ENCODE data around the gene FHAD1.

FHAD1 gene

DNA sequence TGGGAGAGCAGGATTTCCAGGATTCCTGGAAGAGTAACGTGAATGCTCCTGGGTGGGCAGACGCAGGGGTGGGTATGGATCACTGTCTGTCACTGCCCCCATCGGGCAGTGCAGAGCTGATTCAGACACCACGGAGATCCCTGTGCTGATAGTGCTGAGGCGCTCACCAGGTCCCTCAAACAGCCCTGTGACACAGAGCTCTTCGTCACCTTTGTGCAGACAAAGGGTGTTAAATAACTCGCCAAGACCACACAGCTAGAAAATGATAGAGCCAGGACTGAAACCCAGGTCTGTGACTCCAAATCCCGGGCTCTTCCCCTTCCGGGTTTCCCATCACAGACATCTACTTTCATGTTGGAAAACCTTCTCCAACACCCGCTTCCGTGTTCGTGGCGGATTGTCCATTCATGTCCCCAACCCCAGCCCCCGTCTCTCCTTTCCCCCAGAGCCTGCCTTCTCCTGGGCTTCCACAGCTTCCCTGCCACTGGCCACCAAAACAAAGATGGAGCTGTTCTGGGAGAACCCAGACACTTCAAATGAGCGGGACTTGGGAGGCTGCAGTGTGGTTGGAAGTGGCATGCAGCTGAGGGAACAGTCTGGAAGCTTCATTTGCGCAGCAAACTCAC, 165.3 kb downstream of the FHAD1 start:
- H3K4me3 Mint-ChIP-seq = peak overlapping the region; percentile 95
- H3K9me3 Mint-ChIP-seq = no peaks in the 10 kb centered on the region
- no peaks in the 10 kb centered on the region for H3K27me3 Mint-ChIP-seq
- peaks cover 8% of the 10 kb centered on the region for H3K36me3 Mint-ChIP-seq
- H3K4me1 Mint-ChIP-seq = peaks cover 75% of the 10 kb centered on the region
- ATAC-seq = no peak
- H3K27ac Mint-ChIP-seq = peak overlapping the region; percentile 88

DNA sequence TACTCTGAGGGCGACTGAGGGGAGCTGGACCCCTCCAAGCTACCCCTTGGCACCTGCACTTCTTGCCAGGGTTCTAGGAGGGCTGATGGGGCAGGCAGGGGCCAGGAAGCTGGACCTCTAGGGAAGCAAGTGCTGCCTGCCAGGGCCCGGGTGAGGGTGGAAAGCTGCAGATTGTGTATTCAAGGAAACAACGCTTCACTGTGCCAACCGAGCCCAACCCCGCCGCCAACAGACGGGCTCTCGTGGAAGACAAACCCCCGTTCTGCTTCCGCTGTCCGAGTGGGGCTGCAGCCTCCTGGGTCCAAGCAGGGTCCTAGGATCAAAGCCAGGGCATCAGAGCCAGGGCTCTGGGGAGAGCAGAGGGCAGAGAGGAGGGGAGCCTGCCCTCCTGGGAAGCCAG, 165.8 kb downstream of the FHAD1 start:
- H3K36me3 Mint-ChIP-seq = peaks cover 8% of the 10 kb centered on the region
- ATAC-seq = no peak
- H3K27ac Mint-ChIP-seq = peak overlapping the region; percentile 88
- H3K27me3 Mint-ChIP-seq = no peaks in the 10 kb centered on the region
- H3K4me3 Mint-ChIP-seq = no peak overlapping the region
- no peaks in the 10 kb centered on the region for H3K9me3 Mint-ChIP-seq
- H3K4me1 Mint-ChIP-seq = peaks cover 81% of the 10 kb centered on the region

DNA sequence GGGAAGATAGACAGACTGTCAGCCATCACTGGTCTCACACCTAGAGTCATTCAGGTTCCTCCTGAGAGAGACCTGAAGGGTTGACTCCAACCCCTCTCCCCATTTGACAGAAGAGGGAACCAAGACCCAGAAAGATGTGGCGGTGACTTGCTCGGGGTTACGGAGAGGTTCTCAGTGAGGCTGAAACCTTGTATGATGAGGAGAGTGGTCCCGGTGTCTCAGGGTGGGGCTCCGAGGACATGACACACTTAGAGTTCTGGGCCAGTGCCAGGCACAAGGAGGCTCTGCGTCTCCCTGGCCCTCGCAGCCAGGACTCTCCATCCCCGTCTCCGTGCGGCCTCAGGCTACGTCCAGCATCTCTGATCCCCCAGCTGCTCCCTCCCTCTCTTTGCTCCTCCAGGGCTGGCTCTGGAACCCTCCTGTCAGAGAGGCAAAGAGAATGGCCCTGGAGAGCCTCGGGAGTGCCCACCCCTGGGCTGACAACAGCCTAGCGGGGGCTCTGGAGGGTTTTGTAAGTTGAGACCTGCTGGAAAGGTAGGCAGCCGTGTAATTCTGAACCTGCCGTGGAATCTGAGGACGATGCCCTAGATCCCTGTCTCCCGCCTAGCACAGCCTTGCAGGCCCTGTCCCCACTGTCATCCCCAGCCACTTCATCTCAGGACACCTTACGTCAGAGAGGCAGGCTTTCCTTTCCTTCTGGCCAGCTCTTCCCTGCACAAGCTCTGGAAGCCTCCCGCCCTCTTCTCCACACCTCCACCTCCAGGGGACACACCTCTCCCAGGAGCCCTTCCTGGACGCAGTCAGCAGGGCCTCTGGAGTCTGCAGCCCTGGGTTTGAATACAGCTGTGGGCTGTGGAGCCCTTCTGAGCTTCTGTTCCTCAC, 166.8 kb downstream of the FHAD1 start:
- no peaks in the 10 kb centered on the region for H3K9me3 Mint-ChIP-seq
- peaks cover 82% of the 10 kb centered on the region for H3K4me1 Mint-ChIP-seq
- H3K36me3 Mint-ChIP-seq = peaks cover 8% of the 10 kb centered on the region
- H3K27me3 Mint-ChIP-seq = no peaks in the 10 kb centered on the region
- H3K27ac Mint-ChIP-seq = peak overlapping the region; percentile 88
- ATAC-seq = no peak
- no peak overlapping the region for H3K4me3 Mint-ChIP-seq

DNA sequence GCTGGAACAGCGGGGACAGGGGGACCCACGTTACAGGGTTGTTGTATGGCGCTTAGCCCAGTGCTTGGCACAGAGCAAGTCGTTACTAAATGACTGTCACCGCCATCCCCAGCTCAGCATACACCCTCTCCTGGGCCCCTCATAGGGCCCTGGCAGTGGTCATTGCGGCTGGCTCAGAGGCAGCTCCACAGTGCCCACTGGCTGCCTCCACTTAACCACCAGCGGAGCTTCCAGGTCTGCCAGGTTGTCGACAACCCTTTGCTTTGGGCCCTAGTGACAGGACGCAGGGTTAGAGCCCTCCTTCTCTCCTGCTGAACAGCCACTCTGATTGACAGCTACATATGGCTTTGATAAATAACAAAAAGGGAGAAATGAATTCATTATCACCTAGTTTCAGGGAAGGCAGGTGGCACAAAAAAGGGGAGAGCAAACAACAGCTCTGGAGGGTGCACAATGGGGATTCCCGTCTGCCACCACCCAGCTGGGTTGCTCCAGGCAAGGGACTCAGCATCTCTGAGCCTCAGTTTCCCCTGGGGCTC, 167.5 kb downstream of the FHAD1 start:
- Mint-ChIP-seq H3K4me3 (no peak overlapping the region), H3K9me3 (no peaks in the 10 kb centered on the region), H3K27me3 (no peaks in the 10 kb centered on the region), H3K36me3 (peaks cover 8% of the 10 kb centered on the region), H3K27ac (no peak overlapping the region), H3K4me1 (peaks cover 76% of the 10 kb centered on the region)
- no peak for ATAC-seq

DNA sequence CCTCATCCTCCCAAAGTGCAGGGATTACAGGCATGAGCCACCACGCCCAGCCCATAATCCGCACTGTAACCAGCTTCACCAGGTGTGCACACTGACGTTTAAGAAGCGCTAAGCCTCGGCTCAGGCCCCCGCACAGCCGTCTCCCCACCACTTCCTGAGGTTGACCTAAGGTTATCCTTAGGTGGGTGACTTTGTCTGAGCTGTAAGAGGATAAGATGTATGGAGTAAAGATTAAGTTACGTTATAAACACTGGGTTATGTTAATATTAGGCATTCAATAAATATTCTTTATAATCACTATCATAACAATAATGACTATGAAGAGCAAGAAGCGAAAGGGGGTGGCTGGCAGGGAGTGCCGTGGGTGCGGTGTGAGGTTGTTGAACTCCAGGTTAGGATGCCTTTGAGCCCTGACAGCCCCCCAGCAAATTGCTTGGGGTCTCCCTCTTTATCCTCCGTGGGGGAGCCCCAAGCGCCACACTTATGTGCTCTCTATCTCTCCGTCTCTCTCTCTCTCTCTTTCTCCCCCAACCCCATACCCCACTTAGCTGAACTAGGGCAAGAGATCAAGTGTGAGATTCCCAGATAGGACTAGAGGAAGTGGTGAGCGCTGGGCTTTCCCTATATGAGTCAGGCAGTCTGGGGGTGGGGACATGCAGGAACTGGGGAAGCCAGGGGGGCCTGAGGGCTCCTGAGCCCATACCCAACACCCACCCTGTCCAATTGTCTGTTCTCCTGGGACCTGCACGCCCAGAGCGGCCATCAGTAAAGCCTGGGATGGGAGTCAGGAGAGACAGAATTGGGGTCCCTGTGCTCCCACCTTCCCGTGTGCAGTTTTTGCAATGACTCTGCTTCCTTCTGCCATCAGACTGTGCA, 170.3 kb downstream of the FHAD1 start:
- Mint-ChIP-seq H3K4me1 (peaks cover 72% of the 10 kb centered on the region), H3K36me3 (peaks cover 25% of the 10 kb centered on the region)
- peak; percentile 71 for ATAC-seq

DNA sequence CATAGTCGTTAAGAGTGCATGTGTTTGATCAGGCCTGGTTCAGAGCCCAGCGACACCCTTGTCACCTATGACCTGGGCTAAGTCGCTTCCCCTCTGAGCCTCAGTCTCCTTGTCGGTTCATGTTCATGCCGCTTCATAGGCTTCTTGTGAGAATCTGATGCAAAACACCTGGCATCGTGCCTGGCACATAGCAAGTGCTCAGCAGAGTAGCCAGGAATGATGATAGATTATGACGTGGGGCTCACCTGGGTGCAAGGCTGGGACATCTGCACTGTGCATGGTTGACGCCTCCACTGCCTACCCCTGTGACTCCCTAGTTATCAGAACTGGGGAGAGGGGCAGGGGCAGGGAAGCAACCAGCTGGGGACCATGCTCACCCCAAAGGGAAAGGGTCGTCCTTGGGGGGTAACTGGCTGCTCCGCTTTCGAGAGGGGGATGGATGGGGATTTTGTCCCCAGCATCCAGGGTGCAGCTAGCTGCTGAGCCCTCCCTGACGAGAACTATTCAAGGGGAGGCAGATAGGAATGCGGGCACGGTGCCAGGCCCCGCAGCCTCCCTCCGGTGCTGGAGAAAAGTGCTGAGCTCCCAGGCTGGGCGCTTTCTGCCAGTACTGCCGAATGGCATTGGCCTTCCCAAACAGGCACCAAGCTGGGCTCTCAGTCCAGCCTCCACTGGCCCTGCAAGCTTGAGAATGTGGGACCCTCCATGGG, 171.9 kb downstream of the FHAD1 start:
- Mint-ChIP-seq H3K27me3 (no peaks in the 10 kb centered on the region), H3K27ac (peak overlapping the region; percentile 10), H3K36me3 (peaks cover 18% of the 10 kb centered on the region), H3K4me3 (no peak overlapping the region), H3K9me3 (no peaks in the 10 kb centered on the region), H3K4me1 (peaks cover 57% of the 10 kb centered on the region)
- ATAC-seq = no peak

More for the DNA sequence above, 170.3 kb downstream of the FHAD1 start:
- peak overlapping the region; percentile 82 for H3K27ac Mint-ChIP-seq
- no peaks in the 10 kb centered on the region for H3K9me3 Mint-ChIP-seq
- peak overlapping the region; percentile 45 for H3K4me3 Mint-ChIP-seq
- H3K27me3 Mint-ChIP-seq = no peaks in the 10 kb centered on the region

DNA sequence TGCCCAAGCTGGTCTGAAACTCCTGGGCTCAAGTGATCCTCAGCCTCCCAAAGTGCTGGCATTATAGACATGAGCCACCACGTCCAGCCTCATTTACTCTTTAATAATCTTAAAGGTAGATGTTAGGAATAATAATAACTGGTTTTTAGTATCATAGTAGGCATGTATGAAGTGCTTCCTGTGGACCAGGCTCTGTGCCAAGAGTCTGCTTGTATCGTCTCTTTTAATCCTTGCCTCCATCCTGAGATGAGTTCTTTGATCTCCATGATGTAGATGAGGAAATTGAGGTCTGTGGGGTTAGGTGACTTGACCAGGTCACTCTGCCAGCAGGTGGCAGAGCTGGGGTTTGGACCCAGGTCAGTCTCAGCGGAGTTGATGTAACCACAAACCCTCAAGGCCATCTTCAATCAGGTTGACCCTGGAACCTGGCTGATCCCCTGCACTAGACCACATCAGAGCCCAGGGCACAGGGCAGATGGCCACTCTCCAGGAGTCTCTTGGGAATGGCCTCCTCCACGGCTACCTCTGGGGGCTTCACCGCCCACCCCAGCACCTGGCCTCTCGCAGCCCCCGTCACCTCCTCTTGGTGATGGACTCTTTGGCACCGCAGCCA, 173.9 kb downstream of the FHAD1 start:
- Mint-ChIP-seq H3K36me3 (peaks cover 30% of the 10 kb centered on the region), H3K9me3 (no peaks in the 10 kb centered on the region), H3K27ac (no peak overlapping the region), H3K4me1 (peaks cover 46% of the 10 kb centered on the region), H3K27me3 (no peaks in the 10 kb centered on the region), H3K4me3 (no peak overlapping the region)
- no peak for ATAC-seq

DNA sequence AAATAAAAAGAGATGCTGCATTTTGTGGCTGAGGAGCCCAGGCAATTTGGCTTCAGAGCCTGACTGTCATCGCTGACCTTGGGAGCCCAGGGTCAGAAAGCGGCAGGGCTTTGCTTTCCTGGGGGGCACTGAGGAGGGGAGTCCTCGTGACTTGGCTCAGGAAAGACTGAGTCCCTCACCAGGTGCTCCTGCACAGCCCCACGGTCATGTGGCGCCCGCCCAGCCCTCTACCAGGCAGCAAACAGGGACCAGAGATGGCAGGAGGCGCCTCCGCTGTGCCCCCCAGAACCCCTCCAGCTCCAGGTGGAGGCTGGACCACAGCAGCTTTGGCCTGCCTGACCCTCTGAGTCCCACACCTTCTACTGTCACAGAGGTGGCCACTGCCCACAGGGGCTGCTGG, 175.8 kb downstream of the FHAD1 start:
- peaks cover 27% of the 10 kb centered on the region for H3K4me1 Mint-ChIP-seq
- H3K27ac Mint-ChIP-seq = peak overlapping the region; percentile 37
- no peaks in the 10 kb centered on the region for H3K27me3 Mint-ChIP-seq
- H3K9me3 Mint-ChIP-seq = no peaks in the 10 kb centered on the region
- no peak for ATAC-seq
- peaks cover 49% of the 10 kb centered on the region for H3K36me3 Mint-ChIP-seq
- H3K4me3 Mint-ChIP-seq = no peak overlapping the region

DNA sequence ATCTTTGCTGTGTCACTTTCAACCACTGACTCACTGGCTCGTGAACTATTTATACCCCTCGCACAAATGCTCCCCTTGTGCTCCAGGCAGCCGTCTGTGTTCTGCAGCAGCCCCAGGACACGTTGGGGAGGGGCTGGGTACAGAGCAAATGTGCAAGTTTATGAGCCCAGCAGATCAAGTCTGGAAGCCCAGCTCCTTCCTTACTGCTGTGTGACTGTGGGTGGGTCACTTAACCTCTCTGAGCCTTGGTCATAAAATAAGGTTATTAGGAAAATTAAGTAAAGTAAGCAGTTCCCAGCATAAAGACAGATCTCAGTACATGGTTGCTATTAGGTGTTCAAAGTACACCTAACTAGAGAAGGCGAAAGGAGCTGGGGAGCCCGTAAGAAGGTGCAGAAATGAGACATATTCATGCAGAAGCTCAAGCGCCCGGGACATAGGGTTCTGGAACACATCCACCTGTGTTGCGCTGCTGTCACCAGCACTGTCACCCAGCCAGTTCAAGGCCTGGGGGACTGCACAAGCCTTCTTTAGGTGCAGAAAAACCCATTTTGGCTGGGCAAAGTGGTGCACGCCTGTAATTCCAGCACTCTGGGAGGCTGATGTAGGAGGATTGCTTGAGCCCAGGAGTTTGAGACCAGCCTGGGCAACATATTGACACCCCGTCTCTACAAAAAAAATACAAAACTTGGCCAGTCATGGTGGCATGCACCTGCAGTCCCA, 176.5 kb downstream of the FHAD1 start:
- H3K27me3 Mint-ChIP-seq = no peaks in the 10 kb centered on the region
- no peaks in the 10 kb centered on the region for H3K9me3 Mint-ChIP-seq
- H3K4me1 Mint-ChIP-seq = peaks cover 26% of the 10 kb centered on the region
- peak overlapping the region; percentile 37 for H3K27ac Mint-ChIP-seq
- no peak for ATAC-seq
- peaks cover 55% of the 10 kb centered on the region for H3K36me3 Mint-ChIP-seq
- no peak overlapping the region for H3K4me3 Mint-ChIP-seq

DNA sequence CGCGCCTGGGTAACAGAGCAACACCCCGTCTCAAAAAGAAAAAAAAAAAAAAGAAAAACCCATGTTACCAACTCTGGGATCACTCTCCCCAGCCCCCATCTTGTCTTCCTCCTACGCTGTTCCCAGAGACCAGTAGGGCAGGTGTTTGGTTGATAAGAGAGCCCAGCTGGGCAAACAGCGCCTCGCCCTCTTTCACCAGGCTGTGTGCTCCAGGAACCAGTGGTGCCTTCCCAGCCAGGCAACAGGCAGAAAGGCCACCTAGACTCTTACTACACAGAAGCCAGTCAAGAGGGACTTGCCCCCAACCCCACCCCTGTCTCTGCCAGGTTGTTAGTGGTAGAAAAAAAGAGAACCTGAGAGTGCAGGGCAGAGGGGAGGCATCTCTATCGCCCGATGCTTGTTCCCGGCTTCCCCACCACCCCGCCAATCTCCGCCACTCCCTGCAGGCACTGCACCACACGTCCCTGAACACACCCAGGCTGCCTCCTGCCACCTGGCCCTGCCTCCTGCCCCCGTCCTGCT, 177.2 kb downstream of the FHAD1 start:
- H3K27me3 Mint-ChIP-seq = no peaks in the 10 kb centered on the region
- H3K27ac Mint-ChIP-seq = peak overlapping the region; percentile 25
- H3K9me3 Mint-ChIP-seq = no peaks in the 10 kb centered on the region
- peaks cover 57% of the 10 kb centered on the region for H3K36me3 Mint-ChIP-seq
- no peak overlapping the region for H3K4me3 Mint-ChIP-seq
- no peak for ATAC-seq
- peaks cover 26% of the 10 kb centered on the region for H3K4me1 Mint-ChIP-seq

DNA sequence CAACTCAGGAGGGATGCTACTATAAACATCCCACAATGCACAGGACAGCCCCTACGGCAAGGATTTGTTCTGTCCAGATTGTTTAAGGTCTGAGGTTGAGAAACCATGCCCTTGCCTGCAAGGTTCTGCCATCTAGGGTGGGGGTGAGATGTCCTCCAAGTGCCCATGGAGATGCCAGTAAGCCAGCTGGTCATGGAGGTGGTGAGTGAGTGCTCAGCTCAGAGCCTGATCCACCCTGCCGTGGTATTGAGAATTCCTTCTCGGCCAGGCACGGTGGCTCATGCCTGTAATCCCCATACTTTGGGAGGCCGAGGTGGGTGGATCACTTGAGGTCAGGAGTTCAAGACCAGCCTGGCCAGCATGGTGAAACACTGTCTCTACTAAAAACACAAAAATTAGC, 178.0 kb downstream of the FHAD1 start:
- Mint-ChIP-seq H3K9me3 (no peaks in the 10 kb centered on the region), H3K36me3 (peaks cover 53% of the 10 kb centered on the region), H3K27me3 (no peaks in the 10 kb centered on the region), H3K27ac (peak overlapping the region; percentile 25), H3K4me1 (peaks cover 21% of the 10 kb centered on the region), H3K4me3 (no peak overlapping the region)
- no peak for ATAC-seq

DNA sequence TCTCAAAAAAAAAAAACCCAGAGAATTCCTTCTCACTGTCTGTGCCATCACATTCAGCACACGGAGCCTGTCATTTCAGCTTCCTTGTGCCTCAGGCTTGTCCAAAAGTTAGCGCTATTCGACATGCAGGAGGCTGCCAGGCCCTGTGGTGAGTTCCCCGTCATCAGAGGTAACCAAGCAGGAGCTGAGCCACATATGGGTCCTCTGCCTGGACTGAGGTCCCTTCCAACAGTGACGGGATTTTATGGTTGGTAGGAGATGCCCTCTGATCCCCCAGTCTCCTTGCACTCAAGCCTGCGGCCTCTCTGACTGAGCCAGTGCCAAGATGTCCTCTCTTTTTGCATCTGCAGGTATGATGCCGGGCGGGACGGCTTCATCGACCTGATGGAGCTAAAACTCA, 178.5 kb downstream of the FHAD1 start:
- Mint-ChIP-seq H3K27ac (peak overlapping the region; percentile 8), H3K36me3 (peaks cover 50% of the 10 kb centered on the region), H3K27me3 (no peaks in the 10 kb centered on the region), H3K4me1 (peaks cover 21% of the 10 kb centered on the region), H3K4me3 (no peak overlapping the region), H3K9me3 (no peaks in the 10 kb centered on the region)
- ATAC-seq = no peak

DNA sequence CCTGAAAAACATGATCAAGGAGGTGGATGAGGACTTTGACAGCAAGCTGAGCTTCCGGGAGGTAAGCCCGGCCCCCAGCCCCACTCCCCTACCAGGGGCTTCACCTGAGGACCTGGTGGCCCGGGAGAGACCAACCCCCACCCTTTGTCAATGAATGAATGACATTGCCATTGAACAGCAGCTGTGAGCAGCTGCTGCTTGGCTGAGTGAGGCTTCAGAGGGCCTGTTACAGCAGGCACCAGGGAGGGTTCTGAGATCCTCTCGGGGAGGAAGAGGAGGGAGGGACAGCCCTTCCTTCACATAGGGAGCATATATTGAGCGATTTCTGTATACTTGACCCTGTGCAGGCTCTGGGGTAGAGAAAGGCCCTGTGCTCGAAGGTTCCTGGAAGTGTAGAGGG, 178.9 kb downstream of the FHAD1 start:
- H3K36me3 Mint-ChIP-seq = peaks cover 48% of the 10 kb centered on the region

More for the DNA sequence above, 178.9 kb downstream of the FHAD1 start:
- Mint-ChIP-seq H3K27me3 (no peaks in the 10 kb centered on the region), H3K4me1 (peaks cover 19% of the 10 kb centered on the region), H3K4me3 (no peak overlapping the region), H3K27ac (peak overlapping the region; percentile 8), H3K9me3 (no peaks in the 10 kb centered on the region)
- no peak for ATAC-seq

All from stimulated activated memory B cell treated with anti-CD40 and anti-IgM and Interleukin-4, amounts not matched to agents 10 μg/mL and 1 μg/mL and 100 μg/mL, for 72 hours (primary cell).